ENCODE measurements around the gene PCDHA1. TPM values are rescaled to one million over a fixed set of nuclear protein-coding genes. Genes with fewer than 3 reads are reported as not detected.

PCDHA1 gene
- total and polyA plus RNA-seq, 9 of the 15 experiments (the other 6 are each of a cell fraction or from before 2014, with no cell fraction given), result not detected

DNA sequence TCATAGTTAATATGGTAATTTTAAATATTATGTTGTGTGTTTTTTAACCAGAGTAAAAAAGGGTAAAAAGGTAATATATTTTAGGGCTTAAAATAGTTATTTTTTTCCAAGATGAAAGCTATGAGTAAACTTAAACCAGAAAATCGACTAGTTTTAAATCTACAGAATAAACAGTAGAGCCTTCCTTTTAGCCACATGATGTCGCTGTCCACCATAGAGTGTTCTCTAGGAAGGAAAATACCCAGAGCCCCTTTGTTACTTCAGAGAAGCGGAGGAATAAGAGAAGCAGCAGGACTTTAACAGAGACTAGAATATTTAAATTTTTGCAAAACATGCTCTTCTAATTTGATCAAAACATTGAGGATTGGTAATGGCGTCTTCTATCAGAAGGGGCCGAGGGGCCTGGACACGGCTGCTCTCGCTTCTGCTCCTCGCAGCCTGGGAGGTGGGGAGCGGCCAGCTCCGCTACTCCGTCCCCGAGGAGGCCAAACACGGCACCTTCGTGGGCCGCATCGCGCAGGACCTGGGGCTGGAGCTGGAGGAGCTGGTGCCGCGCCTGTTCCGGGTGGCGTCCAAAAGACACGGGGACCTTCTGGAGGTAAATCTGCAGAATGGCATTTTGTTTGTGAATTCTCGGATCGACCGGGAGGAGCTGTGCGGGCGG is 8.8 kb downstream of the PCDHA1 start, which contains the start of gene PCDHA2:
Gene PCDHA2 (plus strand): TSS at position 258 of the 664 bp plus-strand sequence.
- Histone ChIP-seq H3K9ac (ENCODE audit: insufficient read depth in 1 of 2, low read depth in 2 of 2, low read length in 2 of 2) (no peak within 1 kb of the TSS), H3K4me3 (no peak within 1 kb of the TSS), H3K36me3 (ENCODE audit: control insufficient read depth, insufficient read depth, low read length) (no peaks in the 10 kb centered on the region), H3K27ac (ENCODE audit: extremely low read depth, low read depth, low read length) (no peak within 1 kb of the TSS), H4K20me1 (replicated peaks; ENCODE audit: control insufficient read depth, insufficient read depth, low read length) (no peaks in the 10 kb centered on the region), H3K9me3 (replicated peaks; ENCODE audit: control insufficient read depth, insufficient read depth, low read depth, low read length) (no peaks in the 10 kb centered on the region), H3K79me2 (ENCODE audit: control insufficient read depth, insufficient read depth, low read length) (no peaks in the 10 kb centered on the region), H2AFZ (ENCODE audit: low read depth, low read length) (0 out of 2 replicates have a peak within 1 kb of the TSS, but pooled peaks have one; percentile 26), H3K27me3 (ENCODE audit: control insufficient read depth in 2 of 2, insufficient read depth in 2 of 2, low read length in 2 of 2) (no peaks in the 10 kb centered on the region), H3K4me1 (replicated peaks in 1 of 2; ENCODE audit: control insufficient read depth in 2 of 2, insufficient read depth in 2 of 2, low read length in 2 of 2) (no peaks in the 10 kb centered on the region; a peak in 1 of 5 replicates), H3K4me2 (ENCODE audit: insufficient read depth, low read length) (no peak within 1 kb of the TSS), H3K9me1 (ENCODE audit: control insufficient read depth, insufficient read depth, low read length) (no peaks in the 10 kb centered on the region)
- POLR2A ChIA-PET, result interaction anchor here (1.0 kb wide), 1 partner anchor 14 kb away, joined by 3 read pairs; no protein-coding TSS in a partner anchor
- ATAC-seq, result peak; percentile 77
- FAIRE-seq, result no peak
- no TSS peak for BruUV-seq (replicated peaks)
- in situ Hi-C loops (cut with MboI), result no loop called here
- 4% methylated on average over 23 of the region's 27 CpGs for WGBS (ENCODE audit: insufficient coverage, low coverage, missing lambda C conversion rate)
- intact Hi-C loops (cut with micrococcal nuclease), result no loop called here
- no peak for TF ChIP-seq CBX5 (IDR thresholded peaks at IDR 0.05; ENCODE audit: borderline replicate concordance, low read depth)
- peak in 2 of 3 experiments; percentile 20 to 39; a peak in 3 of 6 replicates for TF ChIP-seq CTCF (IDR thresholded peaks at IDR 0.05 in 2 of 3, conservative IDR thresholded peaks at IDR 0.05 in 1 of 3; ENCODE audit: insufficient read depth in 2 of 3, low read depth in 1 of 3, low read length in 3 of 3)
- CTCF ChIA-PET (ENCODE audit: low intra/inter-chr PET ratio), result interaction anchor here (1.0 kb wide), 1 partner anchor 60 kb away, joined by 4 read pairs; no protein-coding TSS in a partner anchor
- DNase-seq (ENCODE audit: extremely low read depth in 1 of 4, low spot score in 3 of 4), result peak in 1 of 4 experiments; percentile 6

All from K562 (cell line).